22Rv1 (cell line): ENCODE data around the gene KRTAP10-12.

Experiments used
- CTCF ChIP-seq: fragments of 450-650 bp; IDR thresholded peaks from 2 replicates; pipeline ENCODE4 v1.5.1; 2017; ENCODE audit warnings: mild to moderate bottlenecking
- ZFX ChIP-seq: fragments of 450-650 bp; IDR thresholded peaks from 2 replicates; pipeline ENCODE4 v1.6.1; 2017; ENCODE audit warnings: antibody characterized with exemption, borderline replicate concordance

DNA sequence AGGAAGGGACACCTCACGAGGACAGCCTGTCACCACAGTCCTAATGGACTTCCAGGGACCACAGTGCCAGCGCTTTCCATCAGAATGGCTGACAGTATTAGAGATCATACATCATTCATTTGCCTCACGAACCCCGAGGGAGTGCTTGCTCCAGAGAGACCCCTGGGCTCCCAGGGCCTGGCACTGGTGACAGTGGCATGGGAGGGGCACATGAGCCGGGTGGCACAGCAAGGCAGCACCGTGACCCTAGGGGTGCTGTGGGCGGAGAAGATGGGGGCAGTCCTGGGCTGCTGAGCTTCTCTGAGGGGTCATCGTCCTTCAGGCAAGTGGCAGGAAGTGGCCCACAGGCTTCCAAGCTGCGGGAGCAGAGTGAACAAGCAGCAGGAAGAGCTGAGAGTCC is 30.8 kb downstream of the KRTAP10-12 start:
- TF ChIP-seq CTCF (no peak), ZFX (no peak)
